ENCODE data around the gene SEC14L1. TPM values are rescaled to one million over a fixed set of nuclear protein-coding genes. Genes with fewer than 3 reads are reported as not detected.

SEC14L1 gene
- total and polyA plus RNA-seq, 3 experiments from 2014 or later, result 9.5 to 75.6 (median 73.3) TPM

DNA sequence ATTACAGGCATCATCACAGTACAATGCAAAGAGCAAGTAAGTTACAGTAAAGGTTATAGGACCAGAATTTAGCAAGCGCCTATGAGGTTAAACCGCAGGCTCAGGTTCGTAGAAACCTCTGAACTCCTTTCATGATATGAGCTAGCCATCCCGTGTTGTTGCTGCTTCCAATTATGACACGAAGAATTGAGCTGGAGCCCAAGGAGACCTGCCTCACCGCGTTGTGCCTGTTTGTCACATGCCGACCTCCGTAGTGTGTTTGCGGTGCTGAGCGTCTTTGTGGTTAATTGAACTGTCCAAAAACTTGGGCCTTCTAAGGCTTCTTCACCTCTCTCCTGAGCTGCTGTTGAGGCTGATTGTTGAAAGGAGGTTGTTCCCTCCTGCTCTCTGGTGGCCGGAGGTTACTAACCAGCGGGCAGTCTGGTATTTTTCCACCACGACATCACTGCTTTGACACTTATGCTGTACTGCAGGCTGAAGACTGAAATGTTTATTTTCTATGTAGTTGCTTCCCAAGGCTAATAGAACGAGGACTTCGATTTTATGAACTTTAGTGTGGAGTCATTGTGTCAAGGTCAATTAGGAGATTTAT, 67.5 kb downstream of the SEC14L1 start:
- CTCF ChIA-PET, result no interaction called here
- no peak overlapping the region for H3K4me3 Mint-ChIP-seq
- H3K4me1 ChIP-seq (ENCODE audit: insufficient read depth, low read length), result no peaks in the 10 kb centered on the region
- H3K9me3 ChIP-seq (ENCODE audit: low read length), result no peaks in the 10 kb centered on the region
- H3K27ac Mint-ChIP-seq, result peak overlapping the region in 1 of 8 donors; percentile 42
- no peaks in the 10 kb centered on the region for H3K27me3 ChIP-seq (ENCODE audit: insufficient read depth, low read length, poor library complexity, severe bottlenecking)
- DNase-seq, result no peak
- peaks cover 55% of the 10 kb centered on the region for H3K36me3 ChIP-seq (ENCODE audit: insufficient read depth, low read length)
- POLR2A ChIA-PET, result interaction anchor here (0.6 kb wide), 1 partner anchor 20 kb away, joined by 5 read pairs; no protein-coding TSS in a partner anchor
- no peak overlapping the region for H3K4me3 ChIP-seq (ENCODE audit: low read length)
- no peaks in the 10 kb centered on the region for H3K4me1 Mint-ChIP-seq
- H3K27ac ChIP-seq (ENCODE audit: low read depth, low read length), result no peak overlapping the region
- no peaks in the 10 kb centered on the region for H3K9me3 Mint-ChIP-seq
- peaks cover 14 to 97% (median 51%) of the 10 kb centered on the region in 3 donors for H3K36me3 Mint-ChIP-seq
- H3K27me3 Mint-ChIP-seq, result no peaks in the 10 kb centered on the region

DNA sequence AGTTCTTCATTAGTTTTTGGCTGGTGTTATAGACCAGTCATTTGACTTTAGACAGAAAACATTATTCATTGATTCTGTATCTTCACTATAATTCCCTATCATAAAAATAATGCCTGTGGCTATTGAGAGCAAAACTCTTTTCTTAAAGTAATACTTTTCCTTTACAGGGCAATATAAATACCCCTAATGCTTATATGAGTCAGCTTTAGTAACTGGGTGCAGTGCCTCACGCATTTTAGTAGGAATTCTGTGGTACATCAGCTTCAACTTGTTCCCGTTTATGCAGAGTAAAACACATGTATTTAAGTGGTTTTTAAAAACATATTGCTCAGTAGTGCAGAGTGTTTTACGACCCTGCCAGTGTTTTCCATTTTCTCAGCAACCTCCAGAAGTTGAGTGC, 68.1 kb downstream of the SEC14L1 start:
- CTCF ChIA-PET, result no interaction called here
- no peaks in the 10 kb centered on the region for H3K9me3 Mint-ChIP-seq
- H3K36me3 Mint-ChIP-seq, result peaks cover 10 to 97% (median 48%) of the 10 kb centered on the region in 3 donors
- H3K27me3 ChIP-seq (ENCODE audit: insufficient read depth, low read length, poor library complexity, severe bottlenecking), result no peaks in the 10 kb centered on the region
- POLR2A ChIA-PET, result no interaction called here
- no peaks in the 10 kb centered on the region for H3K27me3 Mint-ChIP-seq
- DNase-seq, result no peak
- H3K4me1 Mint-ChIP-seq, result no peaks in the 10 kb centered on the region
- no peaks in the 10 kb centered on the region for H3K9me3 ChIP-seq (ENCODE audit: low read length)
- H3K4me3 ChIP-seq (ENCODE audit: low read length), result no peak overlapping the region
- H3K4me1 ChIP-seq (ENCODE audit: insufficient read depth, low read length), result no peaks in the 10 kb centered on the region
- H3K4me3 Mint-ChIP-seq, result no peak overlapping the region
- peaks cover 56% of the 10 kb centered on the region for H3K36me3 ChIP-seq (ENCODE audit: insufficient read depth, low read length)
- H3K27ac ChIP-seq (ENCODE audit: low read depth, low read length), result no peak overlapping the region
- no peak overlapping the region for H3K27ac Mint-ChIP-seq

DNA sequence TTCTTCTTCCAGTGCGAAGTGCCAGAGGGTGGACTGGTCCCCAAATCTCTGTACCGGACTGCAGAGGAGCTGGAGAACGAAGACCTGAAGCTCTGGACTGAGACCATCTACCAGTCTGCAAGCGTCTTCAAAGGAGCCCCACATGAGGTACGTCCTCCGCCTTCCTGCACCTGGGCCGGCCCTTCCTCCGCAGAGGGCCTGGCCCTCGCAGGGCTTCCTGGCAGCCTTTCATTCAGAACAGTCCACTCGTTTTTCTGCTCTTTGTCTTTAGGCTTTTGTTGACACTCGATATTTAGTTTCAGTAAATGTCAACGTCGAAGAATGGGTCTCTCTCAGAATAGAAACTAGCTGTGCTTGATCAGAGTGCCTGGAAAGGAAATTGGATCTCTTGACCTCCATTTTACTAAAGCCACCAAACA, 68.6 kb downstream of the SEC14L1 start:
- Mint-ChIP-seq H3K36me3 (peaks cover 10 to 98% (median 47%) of the 10 kb centered on the region in 3 donors), H3K27me3 (no peaks in the 10 kb centered on the region), H3K4me3 (no peak overlapping the region), H3K4me1 (no peaks in the 10 kb centered on the region), H3K9me3 (no peaks in the 10 kb centered on the region), H3K27ac (no peak overlapping the region)
- ChIA-PET CTCF (interaction anchor here (0.7 kb wide), 1 partner anchor 112 kb away, joined by 3 read pairs; no protein-coding TSS in a partner anchor), POLR2A (no interaction called here)
- H3K27ac ChIP-seq (ENCODE audit: low read depth, low read length), result no peak overlapping the region
- no peaks in the 10 kb centered on the region for H3K4me1 ChIP-seq (ENCODE audit: insufficient read depth, low read length)
- H3K27me3 ChIP-seq (ENCODE audit: insufficient read depth, low read length, poor library complexity, severe bottlenecking), result no peaks in the 10 kb centered on the region
- H3K4me3 ChIP-seq (ENCODE audit: low read length), result no peak overlapping the region
- peaks cover 57% of the 10 kb centered on the region for H3K36me3 ChIP-seq (ENCODE audit: insufficient read depth, low read length)
- H3K9me3 ChIP-seq (ENCODE audit: low read length), result no peaks in the 10 kb centered on the region
- DNase-seq, result no peak

- Histone ChIP-seq H3K9me3 (ENCODE audit: low read length) (no peaks in the 10 kb centered on the region), H3K36me3 (ENCODE audit: insufficient read depth, low read length) (peaks cover 56% of the 10 kb centered on the region), H3K4me1 (ENCODE audit: insufficient read depth, low read length) (no peaks in the 10 kb centered on the region), H3K4me3 (ENCODE audit: low read length) (no peak overlapping the region), H3K27ac (ENCODE audit: low read depth, low read length) (no peak overlapping the region), H3K27me3 (ENCODE audit: insufficient read depth, low read length, poor library complexity, severe bottlenecking) (no peaks in the 10 kb centered on the region)
- CTCF ChIA-PET, result no interaction called here
- Mint-ChIP-seq H3K4me1 (no peaks in the 10 kb centered on the region), H3K27me3 (no peaks in the 10 kb centered on the region), H3K9me3 (no peaks in the 10 kb centered on the region), H3K36me3 (peaks cover 10 to 98% (median 41%) of the 10 kb centered on the region in 3 donors), H3K27ac (peak overlapping the region in 1 of 8 donors; percentile 79), H3K4me3 (no peak overlapping the region)
- DNase-seq, result no peak
- POLR2A ChIA-PET, result no interaction called here
Observed at GRCh38 chr17:77210331-77210730, 69.6 kb downstream of the SEC14L1 start.

- H3K9me3 ChIP-seq (ENCODE audit: low read length), result no peaks in the 10 kb centered on the region
- peaks cover 49% of the 10 kb centered on the region for H3K36me3 ChIP-seq (ENCODE audit: insufficient read depth, low read length)
- CTCF ChIA-PET, result no interaction called here
- DNase-seq, result no peak
- Mint-ChIP-seq H3K27me3 (no peaks in the 10 kb centered on the region), H3K9me3 (no peaks in the 10 kb centered on the region), H3K27ac (peak overlapping the region in 2 of 8 donors; percentile 1 to 29), H3K4me1 (no peaks in the 10 kb centered on the region), H3K36me3 (peaks cover 10 to 93% (median 36%) of the 10 kb centered on the region in 3 donors), H3K4me3 (no peak overlapping the region)
- no peak overlapping the region for H3K27ac ChIP-seq (ENCODE audit: low read depth, low read length)
- H3K27me3 ChIP-seq (ENCODE audit: insufficient read depth, low read length, poor library complexity, severe bottlenecking), result no peaks in the 10 kb centered on the region
- no peak overlapping the region for H3K4me3 ChIP-seq (ENCODE audit: low read length)
- POLR2A ChIA-PET, result no interaction called here
- no peaks in the 10 kb centered on the region for H3K4me1 ChIP-seq (ENCODE audit: insufficient read depth, low read length)
Observed at GRCh38 chr17:77210946-77211541, 70.3 kb downstream of the SEC14L1 start.

- H3K27ac Mint-ChIP-seq, result peak overlapping the region in 1 of 8 donors; percentile 1
- ChIA-PET POLR2A (no interaction called here), CTCF (no interaction called here)
- H3K9me3 Mint-ChIP-seq, result no peaks in the 10 kb centered on the region
- H3K36me3 ChIP-seq (ENCODE audit: insufficient read depth, low read length), result peaks cover 45% of the 10 kb centered on the region
- no peaks in the 10 kb centered on the region for H3K9me3 ChIP-seq (ENCODE audit: low read length)
- no peaks in the 10 kb centered on the region for H3K4me1 Mint-ChIP-seq
- H3K27me3 Mint-ChIP-seq, result no peaks in the 10 kb centered on the region
- H3K27ac ChIP-seq (ENCODE audit: low read depth, low read length), result no peak overlapping the region
- H3K27me3 ChIP-seq (ENCODE audit: insufficient read depth, low read length, poor library complexity, severe bottlenecking), result no peaks in the 10 kb centered on the region
- H3K36me3 Mint-ChIP-seq, result peaks cover 4 to 91% (median 30%) of the 10 kb centered on the region in 3 donors
- no peak overlapping the region for H3K4me3 ChIP-seq (ENCODE audit: low read length)
- no peak for DNase-seq
- H3K4me1 ChIP-seq (ENCODE audit: insufficient read depth, low read length), result no peaks in the 10 kb centered on the region
- no peak overlapping the region for H3K4me3 Mint-ChIP-seq
Observed at GRCh38 chr17:77211681-77212080, 70.9 kb downstream of the SEC14L1 start.

GRCh38 chr17:77212081-77212832, 71.5 kb downstream of the SEC14L1 start:
- Histone ChIP-seq H3K4me3 (ENCODE audit: low read length) (no peak overlapping the region), H3K9me3 (ENCODE audit: low read length) (no peaks in the 10 kb centered on the region), H3K4me1 (ENCODE audit: insufficient read depth, low read length) (no peaks in the 10 kb centered on the region), H3K36me3 (ENCODE audit: insufficient read depth, low read length) (peaks cover 45% of the 10 kb centered on the region), H3K27me3 (ENCODE audit: insufficient read depth, low read length, poor library complexity, severe bottlenecking) (no peaks in the 10 kb centered on the region), H3K27ac (ENCODE audit: low read depth, low read length) (no peak overlapping the region)
- Mint-ChIP-seq H3K27ac (peak overlapping the region in 1 of 8 donors; percentile 22), H3K27me3 (no peaks in the 10 kb centered on the region), H3K4me1 (no peaks in the 10 kb centered on the region), H3K36me3 (peaks cover 3 to 90% (median 27%) of the 10 kb centered on the region in 3 donors), H3K4me3 (no peak overlapping the region), H3K9me3 (no peaks in the 10 kb centered on the region)
- no peak for DNase-seq
- ChIA-PET CTCF (no interaction called here), POLR2A (no interaction called here)

Measured in CD8-positive, alpha-beta memory T cell (primary cell).